SH-SY5Y (cell line): ENCODE measurements around the gene RGS7.

ENCODE experiments used
- GATA2 ChIP-seq: IDR thresholded peaks from 2 replicates; pipeline ENCODE4 v1.6.1; 2011; ENCODE audit warnings: mild to moderate bottlenecking, low read depth, low read length
- GATA3 ChIP-seq: IDR thresholded peaks from 2 replicates; pipeline ENCODE4 v1.6.1; 2011; ENCODE audit warnings: low read depth, mild to moderate bottlenecking, low read length, moderate library complexity

DNA sequence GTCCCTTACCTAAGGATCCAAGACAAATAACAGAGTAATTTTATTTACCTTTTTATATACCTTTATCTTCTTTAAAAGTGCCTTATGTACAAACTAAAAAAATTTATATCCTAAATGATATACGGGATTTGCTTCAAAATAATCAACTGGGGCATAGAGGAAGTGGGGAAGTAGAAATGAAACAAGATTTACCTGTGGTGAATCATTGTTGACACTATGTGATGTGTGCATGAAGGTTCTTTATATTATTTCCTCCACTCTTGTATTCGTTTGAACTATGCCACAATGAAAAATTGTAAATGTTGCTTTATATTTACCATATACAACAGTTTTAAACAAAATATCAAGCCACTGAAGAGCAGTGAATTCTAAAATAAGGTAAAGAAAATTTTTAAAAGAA lies 13.0 kb downstream of the RGS7 start:
- no peak for TF ChIP-seq GATA3
- TF ChIP-seq GATA2, result no peak
